Suprapubic skin (tissue), 3 donors: ENCODE results near the gene XRRA1.

ENCODE experiments used
- CTCF ChIP-seq, 2 donors: fragments of 200-600 bp in 1 of 2; fragments of 450-650 bp in 1 of 2; sonication (generic) in 1 of 2; IDR thresholded peaks; one replicate each; pipeline ENCODE4 v1.5.1; 2016 to 2019; ENCODE audit warnings: antibody characterized with exemption in 2 of 2, mild to moderate bottlenecking in 1 of 2, moderate library complexity in 1 of 2
- EP300 ChIP-seq: sonication (generic); formaldehyde crosslinking; IDR thresholded peaks from one replicate; pipeline ENCODE4 v1.6.1; 2017; ENCODE audit warnings: antibody characterized with exemption
- POLR2A ChIP-seq, 2 donors: fragments of 450-650 bp; IDR thresholded peaks; one replicate each; pipeline ENCODE4 v1.6.1; 2017; ENCODE audit warnings: antibody characterized with exemption in 2 of 2, mild to moderate bottlenecking in 2 of 2, moderate library complexity in 2 of 2

GRCh38 chr11:74932169-74932568 is 16.7 kb downstream of the XRRA1 start:
- TF ChIP-seq CTCF (IDR thresholded peaks at IDR 0.05) (no peak), POLR2A (IDR thresholded peaks at IDR 0.05) (no peak), EP300 (no peak)
